Measurements from ENCODE around the gene LSM2.

GRCh38 chr6:31781244-31782125 lies 25.3 kb downstream of the LSM2 start:
- TF ChIP-seq POLR2A (IDR thresholded peaks at IDR 0.05) = no peak
- TF ChIP-seq CTCF (IDR thresholded peaks at IDR 0.05) = no peak
